GM12872 (cell line): Measurements from ENCODE around the gene NR2F1-AS1.

Source experiments
- TF ChIP-seq, protein P1 (sequence below): IDR thresholded peaks from 3 replicates; pipeline ENCODE4 v1.5.1; 2011; ENCODE audit warnings: low read depth, mild to moderate bottlenecking, low read length, moderate library complexity; ENCODE audit not compliant: insufficient read depth

Gene NR2F1-AS1

DNA sequence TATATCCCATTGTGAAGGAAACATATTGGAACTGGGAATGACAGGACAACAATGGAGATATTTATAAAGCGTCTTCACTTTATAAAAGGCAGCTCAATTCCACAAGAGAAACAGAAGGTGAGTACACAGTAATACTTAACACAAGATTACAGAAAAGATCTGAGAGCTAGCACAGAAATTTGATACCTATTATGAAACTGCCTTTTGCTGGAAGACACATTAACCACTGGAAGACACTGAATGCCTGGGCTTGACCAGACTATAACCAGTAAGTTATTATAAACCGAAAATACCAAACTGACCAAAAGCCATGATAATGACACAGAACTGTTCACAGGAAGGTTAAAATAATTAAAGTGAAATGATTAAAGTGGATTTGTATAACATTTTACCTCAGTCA is 195.4 kb downstream of the NR2F1-AS1 start:
- TF ChIP-seq, protein P1, sequence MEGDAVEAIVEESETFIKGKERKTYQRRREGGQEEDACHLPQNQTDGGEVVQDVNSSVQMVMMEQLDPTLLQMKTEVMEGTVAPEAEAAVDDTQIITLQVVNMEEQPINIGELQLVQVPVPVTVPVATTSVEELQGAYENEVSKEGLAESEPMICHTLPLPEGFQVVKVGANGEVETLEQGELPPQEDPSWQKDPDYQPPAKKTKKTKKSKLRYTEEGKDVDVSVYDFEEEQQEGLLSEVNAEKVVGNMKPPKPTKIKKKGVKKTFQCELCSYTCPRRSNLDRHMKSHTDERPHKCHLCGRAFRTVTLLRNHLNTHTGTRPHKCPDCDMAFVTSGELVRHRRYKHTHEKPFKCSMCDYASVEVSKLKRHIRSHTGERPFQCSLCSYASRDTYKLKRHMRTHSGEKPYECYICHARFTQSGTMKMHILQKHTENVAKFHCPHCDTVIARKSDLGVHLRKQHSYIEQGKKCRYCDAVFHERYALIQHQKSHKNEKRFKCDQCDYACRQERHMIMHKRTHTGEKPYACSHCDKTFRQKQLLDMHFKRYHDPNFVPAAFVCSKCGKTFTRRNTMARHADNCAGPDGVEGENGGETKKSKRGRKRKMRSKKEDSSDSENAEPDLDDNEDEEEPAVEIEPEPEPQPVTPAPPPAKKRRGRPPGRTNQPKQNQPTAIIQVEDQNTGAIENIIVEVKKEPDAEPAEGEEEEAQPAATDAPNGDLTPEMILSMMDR, result no peak

DNA sequence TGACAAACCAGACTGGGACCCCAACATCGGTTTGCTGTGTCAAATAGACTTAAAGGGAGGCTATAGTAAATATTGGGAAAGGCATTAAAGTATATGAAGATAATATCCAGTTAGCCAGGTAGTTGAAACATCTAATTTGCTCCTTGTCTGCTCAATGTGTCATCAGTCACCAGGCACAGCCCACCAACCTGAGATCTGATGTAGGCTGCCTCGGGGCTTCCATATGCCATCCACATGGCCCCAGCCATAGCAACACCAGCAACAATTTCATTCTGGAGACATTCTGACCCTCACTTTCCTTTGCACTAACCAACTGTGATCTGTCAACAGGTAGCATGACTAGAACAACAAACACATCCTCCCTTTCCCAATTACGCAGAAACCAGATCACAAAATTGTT is 196.0 kb downstream of the NR2F1-AS1 start:
- TF ChIP-seq, protein P1, result no peak

DNA sequence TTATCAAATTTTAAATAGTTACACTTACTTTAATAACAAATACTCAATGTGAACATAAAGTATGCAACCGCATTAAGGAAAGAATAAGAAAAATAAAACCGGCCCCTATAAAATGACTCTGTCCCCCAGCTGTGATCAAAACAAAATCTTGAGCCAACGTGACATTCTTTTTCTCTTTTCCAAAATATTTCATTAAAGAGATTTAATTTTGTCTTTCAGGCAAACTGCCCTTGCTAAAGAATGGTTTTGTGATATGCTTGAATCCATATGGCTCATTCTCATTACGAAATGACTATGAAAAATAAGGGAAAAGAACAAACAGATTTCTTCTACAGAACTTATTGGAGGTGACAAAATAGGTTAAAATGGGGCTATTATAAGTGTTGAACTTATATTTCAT is 197.0 kb downstream of the NR2F1-AS1 start:
- TF ChIP-seq, protein P1, result no peak

GRCh38 chr5:93382188-93382825 is 198.7 kb downstream of the NR2F1-AS1 start:
- TF ChIP-seq, protein P1, result no peak

GRCh38 chr5:93381057-93381456 is 200.0 kb downstream of the NR2F1-AS1 start:
- TF ChIP-seq, protein P1, result no peak

GRCh38 chr5:93378073-93378472 is 202.9 kb downstream of the NR2F1-AS1 start:
- TF ChIP-seq, protein P1, result no peak

DNA sequence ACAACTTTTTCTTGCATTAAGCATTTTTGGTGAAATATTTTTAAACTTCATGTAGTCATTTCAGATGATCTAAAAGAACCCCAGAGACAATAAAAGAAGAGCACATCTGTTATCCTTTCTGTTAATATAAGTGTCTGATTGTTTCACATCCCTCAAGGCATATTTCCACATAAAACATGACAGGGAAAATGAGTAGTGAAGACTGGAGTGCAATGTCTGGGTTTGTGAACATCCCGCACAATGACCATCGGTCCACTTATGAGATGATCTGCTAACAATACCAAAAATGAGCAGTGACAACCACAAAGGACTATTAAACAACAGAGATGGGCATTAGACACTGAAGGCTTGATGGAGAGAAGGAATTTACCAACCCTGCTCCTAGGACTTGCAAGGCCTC is 209.1 kb downstream of the NR2F1-AS1 start:
- TF ChIP-seq, protein P1, result no peak
